HepG2 (cell line): Measurements from ENCODE around the gene RPS6KA3. TPM values are rescaled to one million over a fixed set of nuclear protein-coding genes. Genes with fewer than 3 reads are reported as not detected.

Experiments used
- ATAC-seq: fragments of 200-7000 bp; cut with Tn5 transposase; 3 replicates; pipeline ENCODE4 v1.9.1; 2020; ENCODE audit warnings: mild to moderate bottlenecking, moderate library complexity
- BruUV-seq: library from RNA; stranded (reverse); fragments of 400-500 nt; replicated peaks from 2 replicates; lab custom pipeline; 2021; lab: Mats Ljungman, UMichigan
- CTCF ChIA-PET: fragments of 300-600 bp; formaldehyde crosslinking; extraction: SDS; loops from one replicate; lab custom pipeline; 2021; ENCODE audit warnings: low total read pairs, inconsistent platforms, low intra/inter-chr PET ratio; lab: Yijun Ruan, JAX
- POLR2A ChIA-PET: fragments of 350-600 bp; sonication (Branson Sonifier 250); formaldehyde crosslinking; loops from one replicate; lab custom pipeline; 2020; ENCODE audit warnings: antibody characterized with exemption, inconsistent platforms; lab: Yijun Ruan, JAX
- DNase-seq: peaks from one replicate; pipeline ENCODE4 v3.0.0-alpha.2; 2015; ENCODE audit warnings: low spot score
- FAIRE-seq: peaks from 3 replicates; lab custom pipeline; 2011; peaks lifted over from hg19 to GRCh38; lab: Jason Lieb, UNC
- H2AFZ ChIP-seq: one replicate; pipeline ENCODE4 v1.6.1; 2011; ENCODE audit warnings: low read length, inconsistent platforms
- H3K27ac ChIP-seq: fragments of 300-600 bp; 3 replicates; pipeline ENCODE4 v1.8.0; 2011; ENCODE audit warnings: mixed run types, mild to moderate bottlenecking, mixed read lengths, low read length, inconsistent platforms; ENCODE audit not compliant: insufficient read depth; ENCODE audit errors: extremely low read length
- H3K27me3 ChIP-seq, 2 experiments: fragments of 200-600 bp in 1 of 2; 2 replicates in 1 of 2; 3 replicates in 1 of 2; pipeline versions ENCODE4 v1.6.0 to v1.8.0; 2011; ENCODE audit warnings: low read length in 2 of 2, mild to moderate bottlenecking in 2 of 2, moderate library complexity in 2 of 2, inconsistent platforms in 1 of 2; ENCODE audit not compliant: insufficient read depth in 2 of 2, control insufficient read depth in 1 of 2
- H3K36me3 ChIP-seq, 2 experiments: fragments of 200-600 bp in 1 of 2; replicated peaks in 1 of 2; 2 replicates in 1 of 2; 3 replicates in 1 of 2; pipeline versions ENCODE4 v1.5.1 to v1.8.0; 2011; ENCODE audit warnings: low read length in 2 of 2, inconsistent platforms in 1 of 2; ENCODE audit not compliant: insufficient read depth in 2 of 2, control insufficient read depth in 1 of 2
- H3K4me1 ChIP-seq: 2 replicates; pipeline ENCODE4 v1.5.1; 2012; ENCODE audit warnings: low read length, inconsistent platforms; ENCODE audit not compliant: insufficient read depth
- H3K4me2 ChIP-seq: 2 replicates; pipeline ENCODE4 v1.6.0; 2011; ENCODE audit warnings: low read depth, low read length, inconsistent platforms
- H3K4me3 ChIP-seq, 3 experiments: fragments of 200-600 bp in 1 of 3; sonication (generic), shearing (Covaris generic) in 1 of 3; replicated peaks in 1 of 3; 2 replicates each; pipeline ENCODE4 v1.5.1; 2011 to 2016; ENCODE audit warnings: low read length in 3 of 3, inconsistent platforms in 2 of 3, low read depth in 2 of 3, mild to moderate bottlenecking in 2 of 3, control low read depth in 1 of 3, mixed read lengths in 1 of 3; ENCODE audit not compliant: insufficient read depth in 1 of 3
- H3K79me2 ChIP-seq: one replicate; pipeline ENCODE4 v1.6.1; 2011; ENCODE audit warnings: low read length, inconsistent platforms; ENCODE audit not compliant: insufficient read depth
- H3K9ac ChIP-seq: 2 replicates; pipeline ENCODE4 v1.6.0; 2011; ENCODE audit warnings: mild to moderate bottlenecking, low read depth, low read length, inconsistent platforms; ENCODE audit not compliant: insufficient read depth
- H3K9me3 ChIP-seq: 2 replicates; pipeline ENCODE4 v1.5.1; 2012; ENCODE audit warnings: mild to moderate bottlenecking, low read length
- H4K20me1 ChIP-seq: 2 replicates; pipeline ENCODE4 v1.6.0; 2011; ENCODE audit warnings: inconsistent platforms, mild to moderate bottlenecking, low read length, moderate library complexity; ENCODE audit not compliant: insufficient read depth
- ARNT2 ChIP-seq: sonication (generic); formaldehyde crosslinking; IDR thresholded peaks from 2 replicates; pipeline ENCODE4 v1.8.0; 2022; ENCODE audit warnings: mild to moderate bottlenecking, low read depth, missing genetic modification reagents, moderate library complexity
- ERF ChIP-seq: IDR thresholded peaks from 2 replicates; pipeline ENCODE4 v1.6.1; 2018; ENCODE audit warnings: missing biosample characterization, missing genetic modification reagents
- HOXA7 ChIP-seq: sonication (generic); formaldehyde crosslinking; IDR thresholded peaks from 2 replicates; pipeline ENCODE4 v1.8.1; 2022; ENCODE audit warnings: mild to moderate bottlenecking, missing genetic modification reagents, moderate library complexity
- NRL ChIP-seq: sonication (generic); formaldehyde crosslinking; IDR thresholded peaks from 2 replicates; pipeline ENCODE4 v1.5.0; 2020; ENCODE audit warnings: missing genetic modification reagents, mild to moderate bottlenecking, moderate library complexity, borderline replicate concordance
- SOX5 ChIP-seq: IDR thresholded peaks from 2 replicates; pipeline ENCODE4 v1.6.1; 2016; ENCODE audit warnings: borderline replicate concordance
- SRY ChIP-seq: sonication (generic); formaldehyde crosslinking; IDR thresholded peaks from 2 replicates; pipeline ENCODE4 v1.8.0; 2022; ENCODE audit warnings: mild to moderate bottlenecking, missing genetic modification reagents
- ZNF549 ChIP-seq: sonication (generic); formaldehyde crosslinking; IDR thresholded peaks from 2 replicates; pipeline ENCODE4 v1.5.0; 2020; ENCODE audit warnings: missing genetic modification reagents
- ZNF556 ChIP-seq: sonication (generic); formaldehyde crosslinking; IDR thresholded peaks from 2 replicates; pipeline ENCODE4 v1.4.0; 2020; ENCODE audit warnings: mild to moderate bottlenecking, missing genetic modification reagents, borderline replicate concordance
- ZNF772 ChIP-seq: sonication (generic); formaldehyde crosslinking; IDR thresholded peaks from 2 replicates; pipeline ENCODE4 v1.5.0; 2020; ENCODE audit warnings: mild to moderate bottlenecking, missing genetic modification reagents
- ZNF878 ChIP-seq: sonication (generic); formaldehyde crosslinking; IDR thresholded peaks from 2 replicates; pipeline ENCODE4 v1.8.1; 2023; ENCODE audit warnings: mild to moderate bottlenecking, missing genetic modification reagents, moderate library complexity
- WGBS: methylation state at CpG from one replicate; pipeline ENCODE4 v1.1.6; 2017; ENCODE audit warnings: low lambda C conversion rate; 5-methylcytosine and 5-hydroxymethylcytosine counted together
- in situ Hi-C: cut with HindIII; loops from 2 replicates; pipeline ENCODE4 v1.10.0; 2017; ENCODE audit warnings: low pct_unique_long_range_greater_than_20kb; ENCODE audit not compliant: extremely low pct_ligation_motif_present
- intact Hi-C: fragments of 100-400 bp; cut with micrococcal nuclease; formaldehyde crosslinking; loops from one replicate; pipeline ENCODE4 v1.10.0; 2022; ENCODE audit not compliant: unreplicated experiment
- polyA plus RNA-seq, 8 experiments: library from polyadenylated mRNA; depleted of rRNA in 3 of 8; stranded (reverse) in 7 of 8; unstranded in 1 of 8; fragments of >200 nt; fragmentation: Illumina TruSeq in 4 of 8; extraction: Trizol in 4 of 8; gene quantifications; 2 replicates each; pipeline versions ENCODE4 v1.2.1 to v1.2.3, GENCODE V29; 2011 to 2016; ENCODE audit warnings: low read depth in 4 of 8, missing spikeins in 1 of 8, mixed read lengths in 1 of 8; ENCODE audit not compliant: insufficient read depth in 1 of 8
- total RNA-seq, 5 experiments: library from RNA; depleted of rRNA; stranded (reverse); fragments of >200 nt; fragmentation: Illumina TruSeq; extraction: Trizol; gene quantifications; 2 replicates each; pipeline ENCODE4 v1.2.3, GENCODE V29; 2016; ENCODE audit warnings: low read depth in 1 of 5
- TF ChIP-seq, protein P1 (sequence below): sonication (generic); formaldehyde crosslinking; IDR thresholded peaks from 2 replicates; pipeline ENCODE4 v1.4.0; 2020; ENCODE audit warnings: mild to moderate bottlenecking, low read depth, missing genetic modification reagents
- TF ChIP-seq, protein P2 (sequence below): sonication (generic); formaldehyde crosslinking; conservative IDR thresholded peaks from 2 replicates; pipeline ENCODE4 v1.8.0; 2022; ENCODE audit warnings: missing genetic modification reagents

RPS6KA3 gene
- total and polyA plus RNA-seq, 2 of the 13 experiments (the other 11 are each of a cell fraction or from before 2014, with no cell fraction given): 314 to 357 TPM

DNA sequence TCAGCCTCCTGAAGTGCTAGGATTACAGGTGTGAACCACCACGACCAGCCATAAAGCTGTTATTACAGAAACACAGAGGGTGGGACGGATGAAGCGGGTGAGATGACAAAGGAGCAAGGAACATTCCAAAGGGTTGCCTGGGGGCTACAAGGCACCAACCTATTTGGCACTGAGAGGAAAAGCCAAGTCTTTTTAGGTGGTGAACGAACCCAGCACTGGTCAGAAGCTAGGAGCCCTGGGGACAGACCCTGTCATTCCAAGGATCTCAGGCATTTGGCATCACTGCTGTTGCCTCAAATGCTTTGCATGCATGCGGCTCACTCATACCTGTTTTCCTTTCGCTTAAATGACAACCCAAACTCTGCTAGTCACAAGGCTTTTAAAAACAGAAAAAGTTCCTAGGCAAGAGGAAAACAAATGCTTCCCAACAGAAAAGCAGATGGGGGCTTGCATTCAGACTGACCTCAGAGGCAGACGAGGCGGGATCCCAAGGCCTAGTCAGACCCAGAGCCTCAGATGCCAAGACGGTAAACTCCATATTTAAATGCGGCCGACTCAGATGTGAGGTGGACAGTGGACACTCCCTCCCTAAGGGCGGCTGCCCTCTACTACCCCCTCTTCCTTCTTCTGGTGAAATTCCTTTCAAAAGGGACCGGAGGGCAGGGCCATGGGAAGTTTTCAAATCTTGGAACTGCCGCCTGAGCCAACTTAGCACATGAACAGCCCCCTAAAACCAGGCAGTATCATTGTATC, 154.5 kb downstream of the RPS6KA3 start (continued):
- no peak for TF ChIP-seq NRL (CRISPR knock-in tag)
- no peak for TF ChIP-seq SRY (CRISPR knock-in tag)
- TF ChIP-seq ZNF772 (CRISPR knock-in tag): no peak
- TF ChIP-seq, protein P1, sequence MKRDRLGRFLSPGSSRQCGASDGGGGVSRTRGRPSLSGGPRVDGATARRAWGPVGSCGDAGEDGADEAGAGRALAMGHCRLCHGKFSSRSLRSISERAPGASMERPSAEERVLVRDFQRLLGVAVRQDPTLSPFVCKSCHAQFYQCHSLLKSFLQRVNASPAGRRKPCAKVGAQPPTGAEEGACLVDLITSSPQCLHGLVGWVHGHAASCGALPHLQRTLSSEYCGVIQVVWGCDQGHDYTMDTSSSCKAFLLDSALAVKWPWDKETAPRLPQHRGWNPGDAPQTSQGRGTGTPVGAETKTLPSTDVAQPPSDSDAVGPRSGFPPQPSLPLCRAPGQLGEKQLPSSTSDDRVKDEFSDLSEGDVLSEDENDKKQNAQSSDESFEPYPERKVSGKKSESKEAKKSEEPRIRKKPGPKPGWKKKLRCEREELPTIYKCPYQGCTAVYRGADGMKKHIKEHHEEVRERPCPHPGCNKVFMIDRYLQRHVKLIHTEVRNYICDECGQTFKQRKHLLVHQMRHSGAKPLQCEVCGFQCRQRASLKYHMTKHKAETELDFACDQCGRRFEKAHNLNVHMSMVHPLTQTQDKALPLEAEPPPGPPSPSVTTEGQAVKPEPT (CRISPR knock-in tag): no peak
- TF ChIP-seq ZNF549 (CRISPR knock-in tag): no peak
- TF ChIP-seq ERF: no peak

GRCh38 chrX:20111271-20111670, 155.4 kb downstream of the RPS6KA3 start:
- no peak overlapping the region for H3K4me3 ChIP-seq
- no peaks in the 10 kb centered on the region for H4K20me1 ChIP-seq
- intact Hi-C loops: no loop called here
- CTCF ChIA-PET: no interaction called here
- FAIRE-seq (no peak), DNase-seq (no peak), ATAC-seq (no peak)
- BruUV-seq: no TSS peak
- no peak overlapping the region for H2AFZ ChIP-seq
- no peak overlapping the region for H3K4me2 ChIP-seq
- H3K27me3 ChIP-seq: no peaks in the 10 kb centered on the region
- H3K36me3 ChIP-seq: no peaks in the 10 kb centered on the region
- H3K27ac ChIP-seq: no peak overlapping the region
- WGBS: 94% methylated on average over 10 of the region's 10 CpGs
- in situ Hi-C loops: no loop called here
- peaks cover 5% of the 10 kb centered on the region for H3K79me2 ChIP-seq
- POLR2A ChIA-PET: no interaction called here
- H3K9ac ChIP-seq: no peak overlapping the region
- peaks cover 17% of the 10 kb centered on the region for H3K4me1 ChIP-seq
- H3K9me3 ChIP-seq: no peaks in the 10 kb centered on the region
- TF ChIP-seq ZNF556 (CRISPR knock-in tag) (no peak), ZNF878 (no peak), ARNT2 (no peak), SOX5 (CRISPR knock-in tag) (no peak), HOXA7 (CRISPR knock-in tag) (no peak)
- TF ChIP-seq, protein P2, sequence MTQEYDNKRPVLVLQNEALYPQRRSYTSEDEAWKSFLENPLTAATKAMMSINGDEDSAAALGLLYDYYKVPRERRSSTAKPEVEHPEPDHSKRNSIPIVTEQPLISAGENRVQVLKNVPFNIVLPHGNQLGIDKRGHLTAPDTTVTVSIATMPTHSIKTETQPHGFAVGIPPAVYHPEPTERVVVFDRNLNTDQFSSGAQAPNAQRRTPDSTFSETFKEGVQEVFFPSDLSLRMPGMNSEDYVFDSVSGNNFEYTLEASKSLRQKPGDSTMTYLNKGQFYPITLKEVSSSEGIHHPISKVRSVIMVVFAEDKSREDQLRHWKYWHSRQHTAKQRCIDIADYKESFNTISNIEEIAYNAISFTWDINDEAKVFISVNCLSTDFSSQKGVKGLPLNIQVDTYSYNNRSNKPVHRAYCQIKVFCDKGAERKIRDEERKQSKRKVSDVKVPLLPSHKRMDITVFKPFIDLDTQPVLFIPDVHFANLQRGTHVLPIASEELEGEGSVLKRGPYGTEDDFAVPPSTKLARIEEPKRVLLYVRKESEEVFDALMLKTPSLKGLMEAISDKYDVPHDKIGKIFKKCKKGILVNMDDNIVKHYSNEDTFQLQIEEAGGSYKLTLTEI (CRISPR knock-in tag): no peak
